Activated CD8-positive, alpha-beta T cell treated with anti-CD3 and anti-CD28 coated beads for 36 hours (primary cell): ENCODE results near the gene PIGL. TPM values are rescaled to one million over a fixed set of nuclear protein-coding genes. Genes with fewer than 3 reads are reported as not detected.

Source experiments
- ATAC-seq: fragments of 200-7000 bp; cut with Tn5 transposase; one replicate; pipeline ENCODE4 v1.10.0; 2021; ENCODE audit warnings: mild to moderate bottlenecking, moderate library complexity
- CTCF ChIA-PET: fragments of 350-600 bp; sonication (Branson Sonifier 250); formaldehyde crosslinking; loops from one replicate; lab custom pipeline; 2021; ENCODE audit warnings: antibody characterized with exemption; lab: Charles Lee
- POLR2A ChIA-PET: fragments of 350-600 bp; sonication (Branson Sonifier 250); formaldehyde crosslinking; loops from one replicate; lab custom pipeline; 2021; ENCODE audit warnings: antibody characterized with exemption; lab: Charles Lee
- DNase-seq: peaks from one replicate; pipeline ENCODE4 v3.0.0-alpha.2; 2020
- H3K27ac Mint-ChIP-seq: one replicate; pipeline ENCODE4 v1.8.0; 2021; ENCODE audit warnings: mild to moderate bottlenecking, mixed read lengths
- H3K27me3 Mint-ChIP-seq: one replicate; pipeline ENCODE4 v1.8.0; 2021; ENCODE audit warnings: mixed read lengths
- H3K36me3 Mint-ChIP-seq: one replicate; pipeline ENCODE4 v1.8.0; 2021; ENCODE audit warnings: low read depth, mixed read lengths
- H3K4me1 Mint-ChIP-seq: one replicate; pipeline ENCODE4 v1.8.0; 2021; ENCODE audit warnings: low read depth, mixed read lengths
- H3K4me3 Mint-ChIP-seq: one replicate; pipeline ENCODE4 v1.8.0; 2021; ENCODE audit warnings: mild to moderate bottlenecking, moderate library complexity, mixed read lengths
- H3K9me3 Mint-ChIP-seq: one replicate; pipeline ENCODE4 v1.8.0; 2021; ENCODE audit warnings: mixed read lengths
- CTCF ChIP-seq: fragments of 200-600 bp; IDR thresholded peaks from one replicate; pipeline ENCODE4 v1.8.0; 2022; ENCODE audit warnings: antibody characterized with exemption, mild to moderate bottlenecking
- intact Hi-C: fragments of 100-400 bp; cut with micrococcal nuclease; formaldehyde crosslinking; loops from one replicate; pipeline ENCODE4 v1.10.0; 2022
- total RNA-seq, 2 experiments: library from RNA; stranded (reverse); gene quantifications; one replicate each; pipeline ENCODE4 v1.2.3, GENCODE V29; 2021

PIGL gene
- total RNA-seq, 2 experiments from 2014 or later, result 45.0 to 48.6 TPM

- H3K27ac Mint-ChIP-seq, result peak overlapping the region; percentile 93
- ChIA-PET POLR2A (interaction anchor here (0.6 to 4.6 kb wide), 21 partner anchors 8 to 183 kb away, joined by 3 to 45 read pairs (median 4); partner anchors contain the start of genes NCOR1, PIGL, TRPV2 and UBB), CTCF (interaction anchor here (0.6 to 8.3 kb wide), 12 partner anchors 9 to 169 kb away, joined by 3 to 69 read pairs (median 4); partner anchors contain the start of gene TRPV2)
- no peaks in the 10 kb centered on the region for H3K27me3 Mint-ChIP-seq
- peak overlapping the region; percentile 97 for H3K4me3 Mint-ChIP-seq
- intact Hi-C loops, result loop anchor here (5.0 to 10.0 kb wide), 2 partner anchors 65 to 68 kb away; partner anchors contain the start of gene TRPV2
- peaks cover 27% of the 10 kb centered on the region for H3K36me3 Mint-ChIP-seq
- peaks cover 18% of the 10 kb centered on the region for H3K4me1 Mint-ChIP-seq
- TF ChIP-seq CTCF, result no peak
- H3K9me3 Mint-ChIP-seq, result no peaks in the 10 kb centered on the region
- DNase-seq, result peak; percentile 53
- ATAC-seq, result peak; percentile 61
Observed at GRCh38 chr17:16352667-16353316, 135.8 kb downstream of the PIGL start.

DNA sequence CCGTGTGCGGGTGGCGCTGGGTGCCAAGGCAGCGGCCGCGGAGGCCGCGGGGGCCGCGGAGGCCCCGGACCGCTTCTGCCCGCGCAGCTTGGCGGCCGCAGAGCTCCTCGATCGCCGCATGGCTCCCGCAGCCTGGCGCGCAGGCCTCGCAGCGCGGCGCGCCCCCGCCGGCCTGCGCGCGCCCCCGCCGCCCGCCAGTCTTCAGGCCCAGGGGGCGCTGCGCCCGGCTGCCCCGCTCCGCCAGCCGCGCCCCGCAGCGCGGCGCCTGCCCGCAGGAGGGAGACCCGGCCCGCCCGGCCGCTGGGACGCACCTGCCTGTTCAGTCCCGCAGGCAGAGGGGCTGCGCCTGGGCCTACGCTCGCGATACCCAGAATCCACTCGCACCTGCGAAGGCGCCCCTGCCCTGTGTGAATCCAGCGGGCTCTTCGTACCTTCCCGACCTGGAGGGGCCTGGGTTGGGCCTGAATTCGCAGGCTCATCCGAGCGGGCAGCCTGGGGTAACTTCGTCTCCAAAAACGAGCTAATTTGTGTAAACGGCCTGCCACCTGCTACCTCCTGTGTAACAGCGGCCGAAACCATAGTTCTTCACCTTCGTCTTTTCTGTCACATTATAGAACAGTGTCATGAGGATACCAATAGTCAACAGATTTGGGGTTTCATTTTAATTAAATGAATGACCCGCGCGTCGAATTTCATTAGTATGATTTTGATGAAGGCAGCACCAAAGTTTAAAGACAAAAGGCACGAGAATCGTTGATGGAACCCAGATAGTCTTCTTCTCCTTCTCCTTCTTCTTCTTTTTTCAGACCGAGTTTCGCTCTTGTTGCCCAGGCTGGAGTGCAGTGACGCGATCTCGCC lies 136.5 kb downstream of the PIGL start, which contains the start of gene CENPV:
Gene CENPV, minus strand, starts transcription at position 153 of the 858 bp plus-strand sequence. Its CDS starts 33 bp downstream, at position 120.
- Mint-ChIP-seq H3K9me3 (no peaks in the 10 kb centered on the region), H3K4me1 (peaks cover 18% of the 10 kb centered on the region), H3K27me3 (no peaks in the 10 kb centered on the region), H3K27ac (peak within 1 kb of the TSS; percentile 93), H3K36me3 (peaks cover 23% of the 10 kb centered on the region), H3K4me3 (peak within 1 kb of the TSS; percentile 97)
- intact Hi-C loops, result loop anchor here (5.0 to 10.0 kb wide), 2 partner anchors 64 to 69 kb away; partner anchors contain the start of gene TRPV2
- CTCF ChIA-PET, result interaction anchor here (0.8 to 8.3 kb wide), 11 partner anchors 10 to 168 kb away, joined by 3 to 69 read pairs (median 4); partner anchors contain the start of gene TRPV2
- TF ChIP-seq CTCF, result peak; percentile 9
- DNase-seq, result peak; percentile 66
- POLR2A ChIA-PET, result interaction anchor here (0.6 to 4.6 kb wide), 19 partner anchors 9 to 1788 kb away, joined by 3 to 45 read pairs (median 4); partner anchors contain the start of genes NCOR1, PIGL, TRPV2 and UBB
- peak; percentile 82 for ATAC-seq

GRCh38 chr17:16354585-16354984 lies 137.6 kb downstream of the PIGL start:
- TF ChIP-seq CTCF, result no peak
- CTCF ChIA-PET, result interaction anchor here (3.8 to 8.3 kb wide), 2 partner anchors 9 to 167 kb away, joined by 13 to 69 read pairs; no protein-coding TSS in a partner anchor

GRCh38 chr17:16358394-16358793 lies 141.4 kb downstream of the PIGL start:
- Mint-ChIP-seq H3K4me3 (no peak overlapping the region), H3K27me3 (no peaks in the 10 kb centered on the region), H3K27ac (no peak overlapping the region), H3K4me1 (peaks cover 11% of the 10 kb centered on the region), H3K36me3 (no peaks in the 10 kb centered on the region), H3K9me3 (no peaks in the 10 kb centered on the region)
- ChIA-PET CTCF (no interaction called here), POLR2A (no interaction called here)
- no peak for TF ChIP-seq CTCF
- ATAC-seq (no peak), DNase-seq (no peak)
- intact Hi-C loops, result loop anchor here (10.0 kb wide), 1 partner anchor 74 kb away; no protein-coding TSS in a partner anchor

More at GRCh38 chr17:16354585-16354984, 137.6 kb downstream of the PIGL start:
- intact Hi-C loops, result loop anchor here (5.0 to 10.0 kb wide), 2 partner anchors 63 to 70 kb away; partner anchors contain the start of gene TRPV2
- peak overlapping the region; percentile 74 for H3K4me3 Mint-ChIP-seq
- peaks cover 15% of the 10 kb centered on the region for H3K36me3 Mint-ChIP-seq
- H3K4me1 Mint-ChIP-seq, result peaks cover 15% of the 10 kb centered on the region
- ATAC-seq (no peak), DNase-seq (no peak)
- POLR2A ChIA-PET, result interaction anchor here (1.4 kb wide), 1 partner anchor 26 kb away, joined by 3 read pairs; the partner anchor contains the start of gene UBB
- H3K27me3 Mint-ChIP-seq, result no peaks in the 10 kb centered on the region
- no peaks in the 10 kb centered on the region for H3K9me3 Mint-ChIP-seq
- H3K27ac Mint-ChIP-seq, result no peak overlapping the region
